Measurements from ENCODE around the gene CYP24A1.
A peak's percentile ranks its signal among the peaks of the same experiment; 100 is the strongest.

CYP24A1 gene

GRCh38 chr20:54172856-54173652 is 732 bp downstream of the CYP24A1 start:
- DNase-seq = peak; percentile 10

GRCh38 chr20:54172532-54172855 is 1.3 kb downstream of the CYP24A1 start:
- DNase-seq = no peak

- no peak for DNase-seq
These were observed 2.8 kb downstream of the CYP24A1 start for GRCh38 chr20:54170963-54171362.

GRCh38 chr20:54170026-54170471 is 3.7 kb downstream of the CYP24A1 start:
- no peak for DNase-seq

GRCh38 chr20:54168961-54169862 is 4.6 kb downstream of the CYP24A1 start:
- DNase-seq = no peak

GRCh38 chr20:54167909-54168872 is 5.6 kb downstream of the CYP24A1 start:
- DNase-seq = no peak

- no peak for DNase-seq
These were observed 6.7 kb downstream of the CYP24A1 start for GRCh38 chr20:54166987-54167662.

GRCh38 chr20:54165803-54166202 is 8.0 kb downstream of the CYP24A1 start:
- DNase-seq = no peak

GRCh38 chr20:54165014-54165413 is 8.8 kb downstream of the CYP24A1 start:
- no peak for DNase-seq

- no peak for DNase-seq
These were observed 10.4 kb downstream of the CYP24A1 start for GRCh38 chr20:54163402-54163801.

- DNase-seq = no peak
These were observed 11.3 kb downstream of the CYP24A1 start for GRCh38 chr20:54162378-54163009.

GRCh38 chr20:54161821-54162149 is 12.0 kb downstream of the CYP24A1 start:
- DNase-seq = no peak

- no peak for DNase-seq
These were observed 12.6 kb downstream of the CYP24A1 start for GRCh38 chr20:54161008-54161820.

- DNase-seq = no peak
These were observed 13.4 kb downstream of the CYP24A1 start for GRCh38 chr20:54160065-54161007.

GRCh38 chr20:54158856-54159418 is 14.8 kb downstream of the CYP24A1 start:
- DNase-seq = no peak

GRCh38 chr20:54158226-54158625 is 15.6 kb downstream of the CYP24A1 start:
- no peak for DNase-seq

- DNase-seq = no peak
These were observed 16.6 kb downstream of the CYP24A1 start for GRCh38 chr20:54156981-54157835.

GRCh38 chr20:54156522-54156921 is 17.3 kb downstream of the CYP24A1 start:
- DNase-seq = no peak

All from NCI-H526 treated with DMSO at 0.1 percent for 48 hours (cell line).